ENCODE results near the gene DNAJA2.

GRCh38 chr16:46982335-46982734, 8.9 kb upstream of the DNAJA2 start:
- TF ChIP-seq CTCF (IDR thresholded peaks at IDR 0.05; ENCODE audit: extremely low read depth in 1 of 2, insufficient read depth in 1 of 2, low read depth in 1 of 2, low read length in 2 of 2) (no peak), EZH2 (IDR thresholded peaks at IDR 0.05; ENCODE audit: borderline replicate concordance, low read depth, low read length, severe bottlenecking) (no peak)
